SK-N-SH (cell line): ENCODE results near the gene ENPEP. TPM values are rescaled to one million over a fixed set of nuclear protein-coding genes. Genes with fewer than 3 reads are reported as not detected.
"Not testable (repeated sequence)": the region's sequence is repeated elsewhere in the genome, so short reads cannot be mapped to it uniquely, and the experiment has no call there.

Source experiments
- CTCF ChIA-PET: fragments of 300-600, 350-600 bp; formaldehyde crosslinking; extraction: SDS; loops from one replicate; lab custom pipeline; 2021; lab: Yijun Ruan, JAX
- POLR2A ChIA-PET: fragments of 350-600 bp; sonication (Branson Sonifier 250); formaldehyde crosslinking; extraction: SDS; loops from one replicate; lab custom pipeline; 2020; ENCODE audit warnings: antibody characterized with exemption, inconsistent platforms; lab: Yijun Ruan, JAX
- DNase-seq: peaks from one replicate; pipeline ENCODE4 v3.0.0; 2012
- H2AFZ ChIP-seq: fragments of 200-600 bp; sonication (generic); 2 replicates; pipeline ENCODE4 v1.8.1; 2016; ENCODE audit warnings: antibody characterized with exemption, mild to moderate bottlenecking, low read depth
- H3F3A ChIP-seq: fragments of 200-600 bp; sonication (generic); replicated peaks from 2 replicates; pipeline ENCODE3; 2016; ENCODE audit warnings: antibody characterized with exemption, mild to moderate bottlenecking; ENCODE audit not compliant: insufficient read depth
- H3K27ac ChIP-seq, 2 experiments: fragments of 200-500 bp in 1 of 2; fragments of 200-600 bp in 1 of 2; sonication (Bioruptor generic) in 1 of 2; sonication (generic), shearing (Covaris generic) in 1 of 2; 2 replicates each; pipeline versions ENCODE4 v1.5.1 to v1.6.1; 2014 to 2016; ENCODE audit warnings: low read depth in 2 of 2, inconsistent platforms in 1 of 2, low read length in 1 of 2, mild to moderate bottlenecking in 1 of 2, mixed read lengths in 1 of 2
- H3K27me3 ChIP-seq: fragments of 200-600 bp; sonication (generic), shearing (Covaris generic); 2 replicates; pipeline ENCODE4 v1.6.1; 2016; ENCODE audit warnings: mixed run types; ENCODE audit not compliant: insufficient read depth
- H3K36me3 ChIP-seq, 2 experiments: fragments of 200-500 bp in 1 of 2; fragments of 200-600 bp in 1 of 2; sonication (Bioruptor generic) in 1 of 2; sonication (generic) in 1 of 2; replicated peaks in 1 of 2; 2 replicates each; pipeline versions ENCODE3 to v1.5.1; 2014 to 2016; ENCODE audit warnings: low read length in 1 of 2, mild to moderate bottlenecking in 1 of 2; ENCODE audit not compliant: insufficient read depth in 2 of 2, control insufficient read depth in 1 of 2
- H3K4me1 ChIP-seq, 2 experiments: fragments of 200-500 bp in 1 of 2; fragments of 200-600 bp in 1 of 2; sonication (Bioruptor generic) in 1 of 2; sonication (generic), shearing (Covaris generic) in 1 of 2; 2 replicates each; pipeline versions ENCODE4 v1.5.1 to v1.6.1; 2014 to 2016; ENCODE audit warnings: low read depth in 1 of 2, low read length in 1 of 2, mixed run types in 1 of 2; ENCODE audit not compliant: insufficient read depth in 2 of 2, control insufficient read depth in 1 of 2
- H3K4me2 ChIP-seq: fragments of 200-600 bp; sonication (generic), shearing (Covaris generic); 2 replicates; pipeline ENCODE4 v1.6.1; 2017; ENCODE audit warnings: mixed run types
- H3K4me3 ChIP-seq, 2 experiments: fragments of 200-500 bp in 1 of 2; fragments of 200-600 bp in 1 of 2; sonication (Bioruptor generic) in 1 of 2; sonication (generic), shearing (Covaris generic) in 1 of 2; 2 replicates each; pipeline versions ENCODE4 v1.5.1 to v1.8.1; 2014 to 2016; ENCODE audit warnings: low read depth in 2 of 2, inconsistent platforms in 1 of 2, low read length in 1 of 2, mild to moderate bottlenecking in 1 of 2, mixed read lengths in 1 of 2, moderate library complexity in 1 of 2
- H3K79me2 ChIP-seq: fragments of 200-600 bp; sonication (generic); 2 replicates; pipeline ENCODE4 v1.8.1; 2017; ENCODE audit warnings: mild to moderate bottlenecking; ENCODE audit not compliant: insufficient read depth
- H3K9ac ChIP-seq: fragments of 200-600 bp; sonication (generic); 2 replicates; pipeline ENCODE4 v1.6.1; 2017; ENCODE audit warnings: mixed run types
- H3K9me2 ChIP-seq: fragments of 200-600 bp; sonication (generic); 2 replicates; pipeline ENCODE4 v1.6.1; 2017; ENCODE audit warnings: mixed run types
- H3K9me3 ChIP-seq: fragments of 200-600 bp; sonication (generic); 2 replicates; pipeline ENCODE4 v1.6.1; 2017; ENCODE audit warnings: mixed run types, mild to moderate bottlenecking, moderate library complexity
- H4K20me1 ChIP-seq: fragments of 200-600 bp; sonication (generic); 2 replicates; pipeline ENCODE4 v1.6.1; 2017; ENCODE audit warnings: mild to moderate bottlenecking, mixed run types; ENCODE audit not compliant: insufficient read depth
- FOSL2 ChIP-seq: IDR thresholded peaks from 2 replicates; pipeline ENCODE4 v1.4.0; 2012; ENCODE audit warnings: low read depth, mild to moderate bottlenecking, moderate library complexity, borderline replicate concordance
- NFIC ChIP-seq: IDR thresholded peaks from 2 replicates; pipeline ENCODE4 v1.4.0; 2012; ENCODE audit warnings: borderline replicate concordance
- RAD21 ChIP-seq: IDR thresholded peaks from 2 replicates; pipeline ENCODE4 v1.6.1; 2012; ENCODE audit warnings: mild to moderate bottlenecking, low read length
- RCOR1 ChIP-seq: fragments of 150-350 bp; IDR thresholded peaks from 2 replicates; pipeline ENCODE4 v1.6.1; 2017; ENCODE audit warnings: antibody characterized with exemption, low read length
- TAF1 ChIP-seq: IDR thresholded peaks from 2 replicates; pipeline ENCODE4 v1.6.1; 2012; ENCODE audit warnings: low read depth, mild to moderate bottlenecking, low read length, moderate library complexity, borderline replicate concordance
- WGBS: methylation state at CpG from one replicate; pipeline ENCODE4 v1.1.6; 2017; ENCODE audit warnings: low lambda C conversion rate; 5-methylcytosine and 5-hydroxymethylcytosine counted together
- polyA plus RNA-seq, 3 experiments: library from polyadenylated mRNA; depleted of rRNA; stranded (reverse); fragments of >200 nt; gene quantifications; 2 replicates each; pipeline ENCODE4 v1.2.3, GENCODE V29; 2012
- TF ChIP-seq, protein P1 (sequence below): IDR thresholded peaks from 2 replicates; pipeline ENCODE4; 2012
- TF ChIP-seq, protein P2 (sequence below): fragments of 200-600 bp; sonication (generic); IDR thresholded peaks from 2 replicates; pipeline ENCODE4 v1.6.1; 2017; ENCODE audit warnings: antibody characterized with exemption, mild to moderate bottlenecking, moderate library complexity

Gene ENPEP
- polyA plus RNA-seq, 1 of the 3 experiments (the other 2 are of a cell fraction), result 0.16 TPM

DNA sequence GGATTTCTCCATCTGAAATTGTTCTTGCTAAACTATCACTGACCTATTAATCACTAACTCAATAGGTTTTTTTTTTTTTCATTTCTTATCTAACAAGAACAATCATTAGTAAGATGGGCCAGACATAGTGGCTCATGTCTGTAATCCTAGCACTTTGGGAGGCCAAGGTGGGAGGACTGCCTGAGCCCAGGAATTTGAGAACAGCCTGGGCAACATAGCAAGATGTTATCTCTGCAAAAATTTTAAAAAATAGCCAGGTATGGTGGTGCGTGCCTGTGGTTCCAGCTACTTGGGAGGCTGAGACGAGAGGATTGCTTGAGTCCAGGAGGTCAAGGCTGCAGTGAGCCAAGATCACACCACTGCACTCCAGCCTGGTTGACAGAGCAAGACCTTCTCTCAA lies 100.7 kb downstream of the ENPEP start:
- H3K4me2 ChIP-seq, H3K9me3 ChIP-seq, H3K79me2 ChIP-seq, H4K20me1 ChIP-seq, H3K27me3 ChIP-seq, POLR2A ChIA-PET, H2AFZ ChIP-seq, H3K4me1 ChIP-seq, H3K9ac ChIP-seq, H3K27ac ChIP-seq, H3K4me3 ChIP-seq, DNase-seq, H3K9me2 ChIP-seq, CTCF ChIA-PET, H3K36me3 ChIP-seq, H3F3A ChIP-seq: not testable (repeated sequence)
- WGBS, result 31% methylated on average over 2 of the region's 2 CpGs

DNA sequence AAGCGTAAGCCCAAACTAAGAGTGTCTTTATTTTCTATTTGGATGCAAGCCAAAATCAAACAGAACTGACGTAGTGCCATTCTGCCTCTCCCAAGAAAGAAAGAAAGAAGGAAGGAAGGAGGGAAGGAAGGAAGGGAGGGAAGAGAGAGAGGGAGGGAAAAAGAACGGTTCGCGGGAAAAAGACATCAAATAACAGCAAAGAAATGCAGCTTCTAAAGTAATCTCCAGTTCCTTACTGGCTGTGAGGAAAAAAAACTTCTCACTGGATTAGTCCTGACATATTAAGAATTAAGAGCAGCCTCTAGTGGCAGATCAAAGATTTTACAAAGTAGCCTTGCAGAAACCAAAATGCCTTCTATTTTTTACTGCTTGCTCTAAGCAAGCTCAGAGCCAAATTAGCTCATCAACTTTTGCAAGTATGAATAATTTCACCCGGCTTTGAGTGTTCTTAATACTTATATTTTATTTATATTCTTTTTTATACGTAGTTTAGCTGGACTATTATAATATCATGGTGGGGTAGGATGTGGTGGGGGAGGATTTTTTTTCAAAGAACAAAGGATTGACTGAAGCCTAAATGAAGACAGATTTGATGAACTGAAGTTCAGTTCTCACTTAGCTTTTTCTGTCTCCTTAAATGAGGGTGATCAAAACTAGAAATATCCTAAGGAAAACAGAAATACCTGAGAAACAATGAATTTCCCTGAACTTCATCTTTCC lies 110.3 kb downstream of the ENPEP start:
- TF ChIP-seq FOSL2 (no peak), NFIC (no peak), RAD21 (peak; percentile 14; the same call in 1 of the 2 replicates), TAF1 (no peak), RCOR1 (no peak)
- TF ChIP-seq, protein P1, sequence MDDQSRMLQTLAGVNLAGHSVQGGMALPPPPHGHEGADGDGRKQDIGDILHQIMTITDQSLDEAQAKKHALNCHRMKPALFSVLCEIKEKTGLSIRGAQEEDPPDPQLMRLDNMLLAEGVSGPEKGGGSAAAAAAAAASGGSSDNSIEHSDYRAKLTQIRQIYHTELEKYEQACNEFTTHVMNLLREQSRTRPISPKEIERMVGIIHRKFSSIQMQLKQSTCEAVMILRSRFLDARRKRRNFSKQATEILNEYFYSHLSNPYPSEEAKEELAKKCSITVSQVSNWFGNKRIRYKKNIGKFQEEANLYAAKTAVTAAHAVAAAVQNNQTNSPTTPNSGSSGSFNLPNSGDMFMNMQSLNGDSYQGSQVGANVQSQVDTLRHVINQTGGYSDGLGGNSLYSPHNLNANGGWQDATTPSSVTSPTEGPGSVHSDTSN, result peak; percentile 52
- TF ChIP-seq, protein P2, sequence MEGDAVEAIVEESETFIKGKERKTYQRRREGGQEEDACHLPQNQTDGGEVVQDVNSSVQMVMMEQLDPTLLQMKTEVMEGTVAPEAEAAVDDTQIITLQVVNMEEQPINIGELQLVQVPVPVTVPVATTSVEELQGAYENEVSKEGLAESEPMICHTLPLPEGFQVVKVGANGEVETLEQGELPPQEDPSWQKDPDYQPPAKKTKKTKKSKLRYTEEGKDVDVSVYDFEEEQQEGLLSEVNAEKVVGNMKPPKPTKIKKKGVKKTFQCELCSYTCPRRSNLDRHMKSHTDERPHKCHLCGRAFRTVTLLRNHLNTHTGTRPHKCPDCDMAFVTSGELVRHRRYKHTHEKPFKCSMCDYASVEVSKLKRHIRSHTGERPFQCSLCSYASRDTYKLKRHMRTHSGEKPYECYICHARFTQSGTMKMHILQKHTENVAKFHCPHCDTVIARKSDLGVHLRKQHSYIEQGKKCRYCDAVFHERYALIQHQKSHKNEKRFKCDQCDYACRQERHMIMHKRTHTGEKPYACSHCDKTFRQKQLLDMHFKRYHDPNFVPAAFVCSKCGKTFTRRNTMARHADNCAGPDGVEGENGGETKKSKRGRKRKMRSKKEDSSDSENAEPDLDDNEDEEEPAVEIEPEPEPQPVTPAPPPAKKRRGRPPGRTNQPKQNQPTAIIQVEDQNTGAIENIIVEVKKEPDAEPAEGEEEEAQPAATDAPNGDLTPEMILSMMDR, result peak; percentile 56
- H3K4me3 ChIP-seq, result no peak overlapping the region
- no peak overlapping the region for H3K9ac ChIP-seq
- H3K27ac ChIP-seq, result no peak overlapping the region
- H2AFZ ChIP-seq, result no peak overlapping the region
- peak; percentile 37 for DNase-seq
- no peaks in the 10 kb centered on the region for H3K9me3 ChIP-seq
- no peaks in the 10 kb centered on the region for H3F3A ChIP-seq
- no peaks in the 10 kb centered on the region for H3K4me1 ChIP-seq
- no peaks in the 10 kb centered on the region for H4K20me1 ChIP-seq
- peaks cover 10% of the 10 kb centered on the region; the same call in 1 of the 2 replicates for H3K27me3 ChIP-seq
- POLR2A ChIA-PET, result interaction anchor here (0.6 kb wide), 1 partner anchor 569 kb away, joined by 3 read pairs; no protein-coding TSS in a partner anchor
- peak overlapping the region; percentile 39; the same call in 1 of the 2 replicates for H3K4me2 ChIP-seq
- H3K9me2 ChIP-seq, result no peaks in the 10 kb centered on the region
- no peaks in the 10 kb centered on the region for H3K79me2 ChIP-seq
- WGBS, result 11% methylated on average over 7 of the region's 7 CpGs
- CTCF ChIA-PET, result interaction anchor here (0.7 to 1.2 kb wide), 2 partner anchors 56 to 587 kb away, joined by 3 read pairs; no protein-coding TSS in a partner anchor
- H3K36me3 ChIP-seq, result no peaks in the 10 kb centered on the region
